ENCODE results near the gene MPP3. TPM values are rescaled to one million over a fixed set of nuclear protein-coding genes. Genes with fewer than 3 reads are reported as not detected.
"Not testable (repeated sequence)": the region's sequence is repeated elsewhere in the genome, so short reads cannot be mapped to it uniquely, and the experiment has no call there.

Gene MPP3
- total and polyA plus RNA-seq, 2 of the 4 experiments (the other 2 are of a cell fraction): 5.7 to 11.9 TPM

DNA sequence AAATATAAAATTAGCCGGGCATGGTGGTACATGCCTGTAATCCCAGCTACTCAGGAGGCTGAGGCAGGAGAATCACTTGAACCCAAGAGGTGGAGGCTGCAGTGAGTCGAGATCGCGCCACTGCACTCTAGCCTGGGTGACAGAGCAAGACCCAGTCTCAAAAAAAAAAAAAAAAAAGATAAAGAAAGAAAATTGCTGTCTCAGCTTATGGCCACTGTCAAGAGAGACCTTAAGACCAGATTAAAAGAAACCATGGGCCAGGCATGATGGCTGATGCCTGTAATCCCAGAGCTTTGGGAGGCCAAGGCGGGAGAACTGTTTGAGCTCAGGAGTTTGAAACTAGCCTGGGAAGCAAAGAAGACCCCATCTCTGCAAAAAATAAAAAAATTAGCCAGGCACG lies 36.1 kb upstream of the MPP3 start:
- DNase-seq; H3K4me2 ChIP-seq (ENCODE audit: low read depth, low read length); CTCF ChIA-PET; H3K27ac ChIP-seq (ENCODE audit: insufficient read depth, low read length); H2BK120ac ChIP-seq (ENCODE audit: low read depth, low read length); H2AK9ac ChIP-seq (replicated peaks; ENCODE audit: low read depth, low read length, poor library complexity); BruUV-seq (replicated peaks); H3K14ac ChIP-seq (replicated peaks; ENCODE audit: low read depth, low read length); H4K20me1 ChIP-seq (ENCODE audit: insufficient read depth, low read length); H3K4ac ChIP-seq (ENCODE audit: low read depth, low read length); H3K79me1 ChIP-seq (ENCODE audit: low read depth in 1 of 2, low read length in 2 of 2); in situ Hi-C loops (cut with MboI; ENCODE audit: low sequenced_read_pairs); dilution Hi-C loops (cut with HindIII; ENCODE audit: low sequenced_read_pairs, unreplicated experiment); H3K4me3 ChIP-seq (ENCODE audit: insufficient read depth, low read depth, low read length); H3K9me1 ChIP-seq (ENCODE audit: insufficient read depth, low read length); H3K18ac ChIP-seq (ENCODE audit: low read depth, low read length); H3K9me3 ChIP-seq (ENCODE audit: control insufficient read depth, insufficient read depth, low read length); H4K8ac ChIP-seq (ENCODE audit: low read depth in 2 of 2, low read length in 2 of 2); H4K5ac ChIP-seq (ENCODE audit: low read depth, low read length); H3K9ac ChIP-seq (ENCODE audit: low read depth, low read length); H2AK5ac ChIP-seq (ENCODE audit: low read depth, low read length); H3K4me1 ChIP-seq (ENCODE audit: control insufficient read depth, insufficient read depth, low read length); ATAC-seq (ENCODE audit: low read depth); intact Hi-C loops (cut with micrococcal nuclease); H3K36me3 ChIP-seq (ENCODE audit: control insufficient read depth, insufficient read depth, low read length); H2AFZ ChIP-seq (replicated peaks; ENCODE audit: low read length, poor library complexity); H2BK5ac ChIP-seq (ENCODE audit: low read depth, low read length, poor library complexity, severe bottlenecking); H3K23ac ChIP-seq (ENCODE audit: low read depth, low read length); H2BK20ac ChIP-seq (ENCODE audit: low read depth, low read length); H4K91ac ChIP-seq (ENCODE audit: insufficient read depth, low read depth, low read length); H2BK15ac ChIP-seq (ENCODE audit: low read depth, low read length); H3K56ac ChIP-seq (ENCODE audit: extremely low read depth, insufficient read depth, low read length): not testable (repeated sequence)
- WGBS, 2 experiments (ENCODE audit: extremely low coverage in 2 of 2, insufficient read length in 1 of 2): no CpG with 5 or more reads among the region's 6 CpGs
- H3K27me3 ChIP-seq (ENCODE audit: control insufficient read depth, insufficient read depth, low read length): peaks cover 53% of the 10 kb centered on the region
- POLR2A ChIA-PET (ENCODE audit: unreplicated experiment): interaction anchor here (0.6 kb wide), 1 partner anchor 76 kb away, joined by 3 read pairs; no protein-coding TSS in a partner anchor
